ENCODE measurements around the gene MRPS2. TPM values are rescaled to one million over a fixed set of nuclear protein-coding genes. Genes with fewer than 3 reads are reported as not detected.
A peak's percentile ranks its signal among the peaks of the same experiment; 100 is the strongest.
"Not testable (repeated sequence)": the region's sequence is repeated elsewhere in the genome, so short reads cannot be mapped to it uniquely, and the experiment has no call there.

MRPS2 gene
- total and polyA plus RNA-seq, 2 of the 4 experiments (the other 2 are of a cell fraction): 53.1 to 104 TPM

DNA sequence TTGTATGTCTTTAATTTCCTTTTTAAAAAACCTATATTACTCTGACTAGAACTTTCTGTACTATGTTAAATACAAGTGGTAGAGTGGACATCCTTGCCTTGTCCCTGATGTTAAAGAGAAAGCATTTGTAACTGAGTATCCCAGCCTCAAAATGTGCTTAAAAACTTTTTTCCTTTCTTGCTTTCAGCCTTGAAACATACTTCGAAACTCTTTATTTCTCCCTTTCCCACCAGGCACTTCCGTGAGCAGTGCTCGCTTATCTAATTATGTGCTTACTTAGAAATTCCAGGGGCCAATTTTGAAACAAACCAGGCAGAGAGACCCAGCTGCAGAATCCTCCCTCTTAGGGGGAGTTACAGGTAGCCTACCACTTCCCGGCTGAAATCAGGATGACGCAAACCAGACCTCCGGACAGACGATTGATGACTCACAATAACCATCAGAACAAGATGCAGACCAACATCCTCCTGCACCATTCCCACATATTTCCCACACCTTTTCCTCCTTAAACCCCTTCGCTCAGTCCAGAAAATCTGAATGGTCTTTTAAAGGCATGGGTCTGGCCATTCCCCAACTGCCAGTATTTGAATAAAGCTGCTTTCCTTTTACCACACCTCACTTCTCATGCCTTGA is 42.9 kb downstream of the MRPS2 start:
- H2BK5ac ChIP-seq (ENCODE audit: low read depth, low read length, poor library complexity, severe bottlenecking); in situ Hi-C loops (cut with MboI; ENCODE audit: low sequenced_read_pairs); H3K56ac ChIP-seq (ENCODE audit: extremely low read depth, insufficient read depth, low read length); H3K4me3 ChIP-seq (ENCODE audit: insufficient read depth, low read depth, low read length); ATAC-seq (ENCODE audit: low read depth); H3K27ac ChIP-seq (ENCODE audit: insufficient read depth, low read length); H4K91ac ChIP-seq (ENCODE audit: insufficient read depth, low read depth, low read length); H3K4me1 ChIP-seq (ENCODE audit: control insufficient read depth, insufficient read depth, low read length); H3K36me3 ChIP-seq (ENCODE audit: control insufficient read depth, insufficient read depth, low read length); H3K14ac ChIP-seq (replicated peaks; ENCODE audit: low read depth, low read length); H3K18ac ChIP-seq (ENCODE audit: low read depth, low read length); H3K27me3 ChIP-seq (ENCODE audit: control insufficient read depth, insufficient read depth, low read length); H3K4ac ChIP-seq (ENCODE audit: low read depth, low read length); intact Hi-C loops (cut with micrococcal nuclease); H4K5ac ChIP-seq (ENCODE audit: low read depth, low read length); H4K8ac ChIP-seq (ENCODE audit: low read depth in 2 of 2, low read length in 2 of 2); H3K9ac ChIP-seq (ENCODE audit: low read depth, low read length); H2AFZ ChIP-seq (replicated peaks; ENCODE audit: low read length, poor library complexity); BruUV-seq (replicated peaks); H2BK120ac ChIP-seq (ENCODE audit: low read depth, low read length); H2BK20ac ChIP-seq (ENCODE audit: low read depth, low read length); H3K79me1 ChIP-seq (ENCODE audit: low read depth in 1 of 2, low read length in 2 of 2); H3K9me1 ChIP-seq (ENCODE audit: insufficient read depth, low read length); H2BK15ac ChIP-seq (ENCODE audit: low read depth, low read length); dilution Hi-C loops (cut with HindIII; ENCODE audit: low sequenced_read_pairs, unreplicated experiment); POLR2A ChIA-PET (ENCODE audit: unreplicated experiment); H3K4me2 ChIP-seq (ENCODE audit: low read depth, low read length); H4K20me1 ChIP-seq (ENCODE audit: insufficient read depth, low read length); H2AK9ac ChIP-seq (replicated peaks; ENCODE audit: low read depth, low read length, poor library complexity); H2AK5ac ChIP-seq (ENCODE audit: low read depth, low read length); H3K9me3 ChIP-seq (ENCODE audit: control insufficient read depth, insufficient read depth, low read length); H3K23ac ChIP-seq (ENCODE audit: low read depth, low read length): not testable (repeated sequence)
- DNase-seq: peak; percentile 17
- WGBS, 2 experiments (ENCODE audit: extremely low coverage in 2 of 2, insufficient read length in 1 of 2): 9% methylated on average over 4 of the region's 8 CpGs; no CpG with 5 or more reads in 1 of the 2 experiments
- CTCF ChIA-PET: interaction anchor here (0.6 kb wide), 1 partner anchor 43 kb away, joined by 3 read pairs; no protein-coding TSS in a partner anchor
